ENCODE data around the gene ACOT12.
"Not testable (repeated sequence)": the region's sequence is repeated elsewhere in the genome, so short reads cannot be mapped to it uniquely, and the experiment has no call there.

ACOT12 gene

GRCh38 chr5:81393783-81394718, at the start of gene ACOT12:
ACOT12 (minus strand) TSS chr5:81394134; CDS start chr5:81394114, 20 bp downstream.
- DNase-seq = no peak

- DNase-seq = no peak
These were observed 41.1 kb upstream of the ACOT12 start for GRCh38 chr5:81435023-81435422.

- no peak for DNase-seq
These were observed 36.1 kb upstream of the ACOT12 start for GRCh38 chr5:81429985-81430384.

- no peak for DNase-seq
These were observed 35.4 kb upstream of the ACOT12 start for GRCh38 chr5:81429363-81429762.

GRCh38 chr5:81428861-81429260, 34.9 kb upstream of the ACOT12 start:
- no peak for DNase-seq

GRCh38 chr5:81428446-81428845, 34.5 kb upstream of the ACOT12 start:
- no peak for DNase-seq

- DNase-seq = no peak
These were observed 33.6 kb upstream of the ACOT12 start for GRCh38 chr5:81427566-81427965.

- DNase-seq = no peak
These were observed 32.6 kb upstream of the ACOT12 start for GRCh38 chr5:81426359-81427030.

- DNase-seq = no peak
These were observed 31.6 kb upstream of the ACOT12 start for GRCh38 chr5:81425569-81425968.

- no peak for DNase-seq
These were observed 30.8 kb upstream of the ACOT12 start for GRCh38 chr5:81424728-81425127.

GRCh38 chr5:81422671-81423070, 28.7 kb upstream of the ACOT12 start:
- DNase-seq = no peak

GRCh38 chr5:81420039-81420667, 26.2 kb upstream of the ACOT12 start:
- no peak for DNase-seq

GRCh38 chr5:81418606-81419005, 24.7 kb upstream of the ACOT12 start:
- DNase-seq = no peak

- no peak for DNase-seq
These were observed 23.1 kb upstream of the ACOT12 start for GRCh38 chr5:81417052-81417451.

GRCh38 chr5:81409896-81410295, 16.0 kb upstream of the ACOT12 start:
- DNase-seq = no peak

GRCh38 chr5:81409361-81409760, 15.4 kb upstream of the ACOT12 start:
- no peak for DNase-seq

GRCh38 chr5:81408496-81408895, 14.6 kb upstream of the ACOT12 start:
- no peak for DNase-seq

GRCh38 chr5:81407811-81408210, 13.9 kb upstream of the ACOT12 start:
- DNase-seq = not testable (repeated sequence)

GRCh38 chr5:81405126-81405891, 11.4 kb upstream of the ACOT12 start:
- DNase-seq = no peak

GRCh38 chr5:81402192-81402930, 8.4 kb upstream of the ACOT12 start:
- no peak for DNase-seq

- no peak for DNase-seq
These were observed 7.3 kb upstream of the ACOT12 start for GRCh38 chr5:81401266-81401665.

GRCh38 chr5:81400375-81400774, 6.4 kb upstream of the ACOT12 start:
- DNase-seq = no peak

Data from NCI-H2107 (cell line).